EH (cell line): Measurements from ENCODE around the gene ASPHD1.
A peak's percentile ranks its signal among the peaks of the same experiment; 100 is the strongest.
"Not testable (repeated sequence)": the region's sequence is repeated elsewhere in the genome, so short reads cannot be mapped to it uniquely, and the experiment has no call there.

Experiments used
- DNase-seq: peaks from one replicate; pipeline ENCODE4 v3.0.0-alpha.2; 2015; ENCODE audit warnings: low read depth

ASPHD1 gene

GRCh38 chr16:29900102-29900887 lies at the start of gene ASPHD1:
ASPHD1 (plus strand) TSS chr16:29900488; CDS start chr16:29900972, 484 bp downstream.
- peak; percentile 94 for DNase-seq

GRCh38 chr16:29850998-29851397 lies 49.3 kb upstream of the ASPHD1 start:
- DNase-seq = no peak

GRCh38 chr16:29852654-29853053 lies 47.6 kb upstream of the ASPHD1 start:
- DNase-seq = peak; percentile 81

- no peak for DNase-seq
Observed at GRCh38 chr16:29854520-29855100, 45.7 kb upstream of the ASPHD1 start.

- DNase-seq = peak; percentile 89
Observed at GRCh38 chr16:29857133-29857760, 43.0 kb upstream of the ASPHD1 start.

GRCh38 chr16:29858149-29858849 lies 42.0 kb upstream of the ASPHD1 start:
- no peak for DNase-seq

- no peak for DNase-seq
Observed at GRCh38 chr16:29858974-29859373, 41.3 kb upstream of the ASPHD1 start.

- no peak for DNase-seq
Observed at GRCh38 chr16:29860218-29860617, 40.1 kb upstream of the ASPHD1 start.

- DNase-seq = peak; percentile 42
Observed at GRCh38 chr16:29862383-29862883, 37.9 kb upstream of the ASPHD1 start.

GRCh38 chr16:29862884-29863668 lies 37.2 kb upstream of the ASPHD1 start, which contains the start of gene CDIPT:
CDIPT (minus strand) TSS chr16:29863226; CDS start chr16:29862857, 369 bp downstream.
- peak; percentile 96 for DNase-seq

GRCh38 chr16:29863669-29863984 lies 36.7 kb upstream of the ASPHD1 start:
- DNase-seq = no peak

- DNase-seq = no peak
Observed at GRCh38 chr16:29864205-29864604, 36.1 kb upstream of the ASPHD1 start.

- DNase-seq = no peak
Observed at GRCh38 chr16:29868396-29869009, 31.8 kb upstream of the ASPHD1 start.

GRCh38 chr16:29869067-29869466 lies 31.2 kb upstream of the ASPHD1 start:
- not testable (repeated sequence) for DNase-seq

- no peak for DNase-seq
Observed at GRCh38 chr16:29871822-29872546, 28.3 kb upstream of the ASPHD1 start.

- DNase-seq = no peak
Observed at GRCh38 chr16:29873319-29873718, 27.0 kb upstream of the ASPHD1 start.

GRCh38 chr16:29875206-29875605 lies 25.1 kb upstream of the ASPHD1 start:
- DNase-seq = no peak

- DNase-seq = no peak
Observed at GRCh38 chr16:29876217-29876593, 24.1 kb upstream of the ASPHD1 start.

- DNase-seq = no peak
Observed at GRCh38 chr16:29876594-29877249, 23.6 kb upstream of the ASPHD1 start.
